Mesothelial cell of epicardium (in vitro differentiated cells): ENCODE measurements around the gene BTBD1. TPM values are rescaled to one million over a fixed set of nuclear protein-coding genes. Genes with fewer than 3 reads are reported as not detected.

Experiments used
- DNase-seq, 2 experiments: peaks; one replicate each; pipeline ENCODE4 v3.0.0; 2021; ENCODE audit warnings: low spot score in 2 of 2; ENCODE audit not compliant: unreplicated experiment in 2 of 2
- H3K27ac Mint-ChIP-seq: 2 replicates; pipeline ENCODE4 v1.8.0; 2021; ENCODE audit warnings: mixed read lengths
- H3K27me3 Mint-ChIP-seq: 2 replicates; pipeline ENCODE4 v1.8.0; 2021; ENCODE audit warnings: low read depth, mixed read lengths
- H3K36me3 Mint-ChIP-seq: 2 replicates; pipeline ENCODE4 v1.8.0; 2021; ENCODE audit warnings: mixed read lengths
- H3K4me1 Mint-ChIP-seq: 2 replicates; pipeline ENCODE4 v1.8.0; 2021; ENCODE audit warnings: mixed read lengths
- H3K4me3 Mint-ChIP-seq: 2 replicates; pipeline ENCODE4 v1.8.0; 2021; ENCODE audit warnings: mild to moderate bottlenecking, moderate library complexity, mixed read lengths
- H3K9me3 Mint-ChIP-seq: 2 replicates; pipeline ENCODE4 v1.8.0; 2021; ENCODE audit warnings: mixed read lengths
- total RNA-seq: library from RNA; stranded (reverse); gene quantifications from 3 replicates; pipeline ENCODE4 v1.2.1, GENCODE V29; 2021
- TF ChIP-seq, protein P1 (sequence below): fragments of 200-600 bp; sonication (generic); IDR thresholded peaks from one replicate; pipeline ENCODE4 v1.5.0; 2021; ENCODE audit warnings: antibody characterized with exemption; ENCODE audit not compliant: unreplicated experiment

The BTBD1 gene
- total RNA-seq, 1 donor from 2014 or later = 33.4 TPM

- Mint-ChIP-seq H3K27me3 (peaks cover 37% of the 10 kb centered on the region), H3K36me3 (peaks cover 4% of the 10 kb centered on the region), H3K9me3 (peaks cover 5% of the 10 kb centered on the region), H3K4me3 (no peak overlapping the region), H3K4me1 (peaks cover 3% of the 10 kb centered on the region), H3K27ac (no peak overlapping the region)
- DNase-seq = no peak
- TF ChIP-seq, protein P1, sequence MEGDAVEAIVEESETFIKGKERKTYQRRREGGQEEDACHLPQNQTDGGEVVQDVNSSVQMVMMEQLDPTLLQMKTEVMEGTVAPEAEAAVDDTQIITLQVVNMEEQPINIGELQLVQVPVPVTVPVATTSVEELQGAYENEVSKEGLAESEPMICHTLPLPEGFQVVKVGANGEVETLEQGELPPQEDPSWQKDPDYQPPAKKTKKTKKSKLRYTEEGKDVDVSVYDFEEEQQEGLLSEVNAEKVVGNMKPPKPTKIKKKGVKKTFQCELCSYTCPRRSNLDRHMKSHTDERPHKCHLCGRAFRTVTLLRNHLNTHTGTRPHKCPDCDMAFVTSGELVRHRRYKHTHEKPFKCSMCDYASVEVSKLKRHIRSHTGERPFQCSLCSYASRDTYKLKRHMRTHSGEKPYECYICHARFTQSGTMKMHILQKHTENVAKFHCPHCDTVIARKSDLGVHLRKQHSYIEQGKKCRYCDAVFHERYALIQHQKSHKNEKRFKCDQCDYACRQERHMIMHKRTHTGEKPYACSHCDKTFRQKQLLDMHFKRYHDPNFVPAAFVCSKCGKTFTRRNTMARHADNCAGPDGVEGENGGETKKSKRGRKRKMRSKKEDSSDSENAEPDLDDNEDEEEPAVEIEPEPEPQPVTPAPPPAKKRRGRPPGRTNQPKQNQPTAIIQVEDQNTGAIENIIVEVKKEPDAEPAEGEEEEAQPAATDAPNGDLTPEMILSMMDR = no peak
These were observed 45.9 kb upstream of the BTBD1 start for GRCh38 chr15:83112956-83113299.

DNA sequence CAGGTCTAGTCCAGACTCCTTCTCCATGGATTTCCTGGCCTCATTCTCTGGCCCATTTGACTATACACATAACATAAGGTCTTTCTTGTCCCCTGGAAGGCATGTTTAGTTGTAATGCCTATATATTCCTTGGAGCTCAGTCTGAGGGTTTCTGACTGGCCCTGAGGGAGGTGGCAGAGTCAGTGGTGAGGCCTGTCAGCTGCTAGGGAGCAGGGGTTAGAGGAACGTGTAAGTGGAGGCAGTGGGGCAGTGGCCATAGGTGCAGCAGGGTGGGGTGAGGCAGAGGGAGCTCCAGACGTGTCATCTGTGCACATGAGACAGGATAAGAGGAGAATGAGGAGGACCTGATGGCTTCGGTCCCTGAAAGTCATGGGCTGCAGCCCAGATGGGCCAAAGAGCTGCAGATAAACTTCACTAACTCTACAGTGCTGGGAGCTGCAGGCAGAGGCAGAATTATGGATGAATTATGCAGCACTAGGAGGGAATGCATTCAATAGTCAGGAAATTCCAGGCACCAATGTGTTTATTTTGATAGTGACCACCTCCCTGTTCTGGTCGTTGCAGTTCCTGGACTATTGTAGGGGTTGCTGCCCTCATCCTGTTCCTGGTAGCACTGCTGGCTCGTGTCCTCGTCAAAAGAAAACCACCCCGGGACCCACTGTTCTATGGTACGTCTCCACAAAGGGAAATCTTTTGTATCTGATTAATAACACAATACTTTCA, 45.3 kb upstream of the BTBD1 start:
- H3K27ac Mint-ChIP-seq = no peak overlapping the region
- peaks cover 38% of the 10 kb centered on the region for H3K27me3 Mint-ChIP-seq
- H3K4me3 Mint-ChIP-seq = no peak overlapping the region
- no peak for DNase-seq
- peaks cover 3% of the 10 kb centered on the region for H3K4me1 Mint-ChIP-seq
- H3K36me3 Mint-ChIP-seq = peaks cover 4% of the 10 kb centered on the region
- peaks cover 5% of the 10 kb centered on the region for H3K9me3 Mint-ChIP-seq
- TF ChIP-seq, protein P1 = no peak

DNA sequence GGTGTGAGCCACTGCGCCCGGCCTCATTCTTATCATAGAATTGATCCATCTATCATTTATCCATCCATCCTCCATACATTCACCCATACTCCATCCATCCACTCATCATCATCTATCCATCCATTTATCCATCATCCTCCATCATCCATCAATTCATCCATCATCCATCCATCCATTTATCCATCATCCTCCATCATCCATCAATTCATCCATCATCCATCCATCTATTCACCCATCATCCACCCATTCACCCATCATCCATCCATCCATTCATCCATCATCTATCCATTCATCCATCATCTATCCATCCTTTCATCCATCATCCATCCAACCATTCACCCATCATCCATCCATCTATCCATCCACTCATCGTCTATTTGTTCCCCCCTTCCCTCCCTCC, 44.1 kb upstream of the BTBD1 start:
- Mint-ChIP-seq H3K4me1 (peaks cover 8% of the 10 kb centered on the region), H3K27me3 (peaks cover 46% of the 10 kb centered on the region), H3K9me3 (peaks cover 5% of the 10 kb centered on the region), H3K36me3 (peaks cover 4% of the 10 kb centered on the region), H3K4me3 (no peak overlapping the region), H3K27ac (no peak overlapping the region)
- DNase-seq = no peak
- TF ChIP-seq, protein P1 = no peak

DNA sequence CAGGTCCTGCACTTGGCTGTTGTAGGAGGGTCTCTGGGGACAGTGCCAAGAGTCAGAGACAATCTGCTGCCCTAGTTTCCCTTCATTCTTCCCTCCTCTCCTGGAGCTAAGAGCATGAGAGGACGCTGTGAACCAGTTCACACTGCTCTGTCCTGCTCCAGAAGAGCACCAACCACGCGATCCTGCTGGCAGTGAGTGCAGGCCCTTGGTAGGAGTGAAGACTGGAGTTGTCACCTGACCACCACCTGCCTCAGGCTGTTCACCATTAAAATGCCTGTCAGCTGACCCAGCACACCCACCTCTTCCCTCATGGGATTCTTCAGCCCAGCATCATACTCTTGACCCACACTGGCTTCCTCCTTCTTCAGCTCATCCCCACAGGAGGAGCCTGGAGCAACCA, 43.3 kb upstream of the BTBD1 start:
- Mint-ChIP-seq H3K27me3 (peaks cover 52% of the 10 kb centered on the region), H3K4me1 (peaks cover 8% of the 10 kb centered on the region)

DNA sequence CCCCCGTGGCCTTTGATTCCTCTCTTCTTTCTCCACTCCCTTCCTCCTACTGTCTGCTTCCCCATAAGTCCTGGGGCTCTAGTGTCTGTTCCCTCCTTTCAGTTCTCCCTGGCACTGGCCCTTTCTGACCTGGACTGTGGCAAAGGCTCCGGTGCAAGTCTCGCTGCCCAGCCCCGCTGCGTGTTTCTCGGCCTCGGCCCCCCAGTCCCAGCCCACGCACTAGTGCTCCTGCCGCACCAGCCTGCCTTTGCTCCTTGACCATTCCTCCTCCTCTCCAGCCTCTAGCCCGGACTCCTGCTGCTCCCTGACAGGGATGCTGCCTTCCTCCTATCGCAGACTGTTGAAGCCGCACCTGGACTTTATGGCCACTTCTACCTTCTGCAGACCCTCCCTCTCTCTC, 42.5 kb upstream of the BTBD1 start:
- peaks cover 5% of the 10 kb centered on the region for H3K9me3 Mint-ChIP-seq
- H3K27me3 Mint-ChIP-seq = peaks cover 57% of the 10 kb centered on the region
- H3K36me3 Mint-ChIP-seq = peaks cover 4% of the 10 kb centered on the region
- no peak overlapping the region for H3K27ac Mint-ChIP-seq
- DNase-seq = no peak
- H3K4me1 Mint-ChIP-seq = peaks cover 8% of the 10 kb centered on the region
- TF ChIP-seq, protein P1 = no peak
- no peak overlapping the region for H3K4me3 Mint-ChIP-seq

More for the DNA sequence above, 43.3 kb upstream of the BTBD1 start:
- DNase-seq = no peak
- TF ChIP-seq, protein P1 = no peak
- peaks cover 4% of the 10 kb centered on the region for H3K36me3 Mint-ChIP-seq
- H3K9me3 Mint-ChIP-seq = peaks cover 5% of the 10 kb centered on the region
- no peak overlapping the region for H3K4me3 Mint-ChIP-seq
- no peak overlapping the region for H3K27ac Mint-ChIP-seq
